ENCODE results near the gene OTP.

Gene OTP

GRCh38 chr5:77637998-77638762 lies at the start of gene OTP:
TSS of gene OTP (minus strand) at chr5:77638713. CDS start at chr5:77638549, 164 bp downstream.
- no peak for DNase-seq (ENCODE audit: low read depth)

GRCh38 chr5:77683171-77683732 lies 44.7 kb upstream of the OTP start:
- DNase-seq (ENCODE audit: low read depth), result peak; percentile 31

GRCh38 chr5:77670526-77670925 lies 32.0 kb upstream of the OTP start:
- no peak for DNase-seq (ENCODE audit: low read depth)

GRCh38 chr5:77669677-77670076 lies 31.2 kb upstream of the OTP start:
- no peak for DNase-seq (ENCODE audit: low read depth)

GRCh38 chr5:77663090-77663863 lies 24.8 kb upstream of the OTP start:
- DNase-seq (ENCODE audit: low read depth), result no peak

- DNase-seq (ENCODE audit: low read depth), result no peak
Observed at GRCh38 chr5:77662635-77663034, 24.1 kb upstream of the OTP start.

GRCh38 chr5:77658662-77659061 lies 20.1 kb upstream of the OTP start:
- DNase-seq (ENCODE audit: low read depth), result no peak

GRCh38 chr5:77651343-77651742 lies 12.8 kb upstream of the OTP start:
- DNase-seq (ENCODE audit: low read depth), result no peak

- no peak for DNase-seq (ENCODE audit: low read depth)
Observed at GRCh38 chr5:77650686-77651085, 12.2 kb upstream of the OTP start.

- no peak for DNase-seq (ENCODE audit: low read depth)
Observed at GRCh38 chr5:77649776-77650175, 11.3 kb upstream of the OTP start.

GRCh38 chr5:77645995-77646639 lies 7.6 kb upstream of the OTP start:
- no peak for DNase-seq (ENCODE audit: low read depth)

GRCh38 chr5:77645158-77645994 lies 6.9 kb upstream of the OTP start:
- no peak for DNase-seq (ENCODE audit: low read depth)

GRCh38 chr5:77644371-77645157 lies 6.1 kb upstream of the OTP start:
- no peak for DNase-seq (ENCODE audit: low read depth)

GRCh38 chr5:77643654-77644370 lies 5.3 kb upstream of the OTP start:
- DNase-seq (ENCODE audit: low read depth), result no peak

GRCh38 chr5:77642738-77643653 lies 4.5 kb upstream of the OTP start:
- DNase-seq (ENCODE audit: low read depth), result no peak

GRCh38 chr5:77641963-77642737 lies 3.6 kb upstream of the OTP start:
- no peak for DNase-seq (ENCODE audit: low read depth)

GRCh38 chr5:77641397-77641943 lies 3.0 kb upstream of the OTP start:
- no peak for DNase-seq (ENCODE audit: low read depth)

Data from fibroblast of gingiva (primary cell).